Activated CD8-positive, alpha-beta memory T cell treated with anti-CD3 and anti-CD28 coated beads for 4 hours (primary cell): ENCODE results near the gene MRPL33.

Source experiments
- DNase-seq, 2 donors: peaks; one replicate each; pipeline ENCODE4 v3.0.0-alpha.2; 2020; ENCODE audit warnings: low read depth in 2 of 2

The MRPL33 gene

GRCh38 chr2:27776696-27777095 lies 5.2 kb downstream of the MRPL33 start:
- DNase-seq, result no peak

DNA sequence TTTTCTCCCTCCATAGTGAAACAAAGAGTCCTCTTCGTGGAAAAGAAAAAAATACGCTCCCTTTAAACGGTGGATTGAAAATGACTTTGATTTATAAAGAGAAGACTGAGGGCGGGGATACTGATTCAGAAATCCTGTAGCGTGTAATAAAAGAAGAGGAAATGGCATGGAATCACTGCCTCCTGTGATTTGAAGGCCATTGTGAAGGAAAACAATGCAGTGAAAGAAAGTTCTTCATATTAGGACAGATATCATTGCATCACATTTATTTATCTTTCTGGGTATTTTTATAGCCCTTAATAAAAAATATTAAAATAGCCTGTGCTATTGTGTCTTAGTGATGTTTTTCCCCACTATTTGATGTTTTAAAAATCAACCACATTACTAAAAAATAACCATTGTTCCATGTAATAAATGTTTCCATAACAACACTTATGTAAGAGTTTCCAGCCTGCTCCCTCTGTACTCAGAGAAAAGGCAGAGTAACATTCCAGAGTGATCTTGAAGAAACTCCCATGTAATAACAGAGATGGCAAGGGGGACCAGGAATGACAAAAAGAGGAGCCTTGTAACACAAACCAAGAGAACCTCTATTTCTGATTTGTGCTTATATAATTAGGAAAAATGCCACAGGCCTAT lies 8.0 kb downstream of the MRPL33 start:
- DNase-seq, result no peak

GRCh38 chr2:27781496-27781895 lies 10.0 kb downstream of the MRPL33 start:
- DNase-seq, result no peak

GRCh38 chr2:27782701-27783100 lies 11.2 kb downstream of the MRPL33 start:
- DNase-seq, result no peak

DNA sequence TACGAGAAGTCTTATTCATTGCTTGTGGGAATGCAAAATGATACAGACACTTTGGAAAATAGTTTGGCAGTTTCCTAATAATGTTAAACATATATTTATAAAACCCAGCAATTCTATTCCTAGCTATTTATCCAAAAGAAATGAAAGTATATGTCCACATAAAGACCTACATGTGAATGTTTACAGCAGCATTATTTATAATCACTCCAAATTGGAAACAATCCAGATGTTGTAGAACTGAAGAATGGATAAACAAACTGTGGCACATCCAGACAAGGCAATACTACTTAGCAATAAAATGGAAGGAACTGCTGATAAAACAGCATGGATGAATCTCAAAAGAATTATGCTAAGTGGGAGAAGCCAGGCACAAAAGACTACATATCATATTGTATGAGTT lies 19.3 kb downstream of the MRPL33 start:
- DNase-seq, result no peak

DNA sequence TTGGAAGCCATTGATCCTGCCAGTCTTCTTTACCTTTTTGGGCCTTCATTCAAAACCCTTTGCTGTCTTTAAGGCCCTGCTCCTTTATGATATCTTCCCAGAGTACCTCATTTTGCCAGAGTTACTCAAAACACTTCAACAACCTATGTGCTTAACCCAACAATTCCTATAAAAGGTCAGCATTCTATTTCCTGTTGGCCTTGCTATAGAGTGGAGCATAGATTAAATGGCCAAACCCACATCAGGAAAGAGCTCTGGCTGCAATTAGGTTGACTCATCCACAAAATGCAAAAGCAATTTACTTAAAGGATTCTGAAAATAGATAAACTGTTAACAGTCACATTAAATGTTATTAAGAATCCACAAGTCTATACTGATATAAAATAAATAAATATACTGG lies 21.2 kb downstream of the MRPL33 start:
- DNase-seq, result no peak

- DNase-seq, result no peak
Measured at GRCh38 chr2:27795093-27795834, 23.7 kb downstream of the MRPL33 start.

DNA sequence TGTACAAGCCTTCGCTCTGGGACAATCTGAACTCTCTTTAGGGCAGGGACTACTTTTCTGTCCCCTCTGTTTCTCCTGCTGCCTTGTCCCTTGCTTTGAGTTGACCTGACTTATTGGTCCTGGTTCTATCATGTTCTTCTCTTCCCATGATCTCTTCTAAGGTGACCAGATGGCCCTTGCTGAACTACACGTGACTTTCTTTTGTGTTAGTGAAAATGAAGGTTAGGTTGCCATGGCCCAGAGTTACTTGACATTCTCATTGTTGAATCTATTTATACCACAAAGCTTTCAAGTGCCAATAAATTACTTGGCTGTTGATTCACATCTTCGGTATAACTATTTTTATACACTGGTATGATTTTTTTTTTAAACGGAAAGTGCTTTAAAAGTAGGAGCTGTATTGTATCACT lies 24.4 kb downstream of the MRPL33 start:
- no peak for DNase-seq

DNA sequence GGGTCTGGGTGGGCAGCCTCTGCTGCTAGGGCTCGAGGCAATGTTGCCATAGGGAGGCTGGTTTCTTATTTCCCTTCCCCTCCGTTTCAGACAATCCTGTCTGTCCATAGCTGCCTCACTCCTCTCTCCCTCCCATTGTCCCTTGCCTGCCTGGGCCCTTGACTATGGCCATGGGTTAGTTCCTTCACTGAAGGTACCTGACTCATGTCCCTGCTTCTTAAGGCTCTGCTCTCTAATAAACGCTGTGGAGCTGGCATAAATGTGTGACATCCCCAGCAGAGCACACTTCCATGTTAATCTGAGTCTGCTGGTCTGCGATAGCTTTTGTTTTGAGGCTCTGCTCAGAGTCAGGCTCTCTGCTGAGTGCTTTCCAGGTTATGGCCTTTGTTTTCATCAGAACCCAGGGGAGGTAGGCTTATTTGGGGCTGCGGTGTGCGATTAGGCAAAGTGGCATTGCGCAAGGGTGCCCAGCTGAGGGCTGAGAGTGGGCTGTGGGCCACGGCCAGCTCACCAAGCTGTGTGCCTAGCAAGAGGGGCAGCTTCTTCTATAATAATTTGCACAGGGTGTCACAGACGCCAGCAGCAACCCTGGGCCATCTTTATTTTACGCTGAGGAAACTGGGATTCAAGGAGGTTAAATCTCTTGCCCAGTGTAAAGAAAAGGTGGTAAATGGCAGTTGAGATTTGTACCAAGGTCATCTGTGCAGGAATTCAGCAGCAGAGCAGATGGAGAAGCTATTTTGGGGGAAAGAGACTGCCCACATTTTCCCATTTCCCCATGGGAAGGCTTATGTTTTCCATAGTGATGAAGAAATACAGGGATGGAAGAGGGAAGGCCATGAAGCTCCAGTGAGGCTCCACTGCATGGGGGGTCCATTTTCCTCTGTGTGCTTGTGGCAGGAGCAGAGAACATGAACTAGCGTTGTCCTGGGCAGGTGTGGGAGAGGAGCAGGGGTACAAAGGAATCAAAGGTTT lies 25.6 kb downstream of the MRPL33 start:
- DNase-seq, result no peak

DNA sequence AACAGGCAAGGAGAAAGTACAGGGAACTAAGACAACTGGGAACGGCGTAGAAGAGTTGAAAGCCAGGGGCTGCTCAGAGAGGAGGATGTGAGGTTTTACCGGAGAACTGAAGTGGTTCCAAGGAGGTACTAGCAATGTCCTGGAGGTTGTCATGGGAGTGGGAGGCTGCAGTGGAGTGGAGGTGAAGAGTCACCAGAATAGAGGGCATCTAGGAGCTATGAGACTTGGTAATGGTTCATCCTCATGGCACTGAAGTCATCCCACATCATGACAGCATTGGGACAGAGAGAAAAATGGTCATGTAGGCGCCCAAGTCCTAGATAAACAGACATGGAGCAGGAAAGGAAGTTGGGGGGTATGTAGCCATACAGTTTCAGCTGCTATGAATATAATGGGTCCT lies 26.3 kb downstream of the MRPL33 start:
- DNase-seq, result no peak

DNA sequence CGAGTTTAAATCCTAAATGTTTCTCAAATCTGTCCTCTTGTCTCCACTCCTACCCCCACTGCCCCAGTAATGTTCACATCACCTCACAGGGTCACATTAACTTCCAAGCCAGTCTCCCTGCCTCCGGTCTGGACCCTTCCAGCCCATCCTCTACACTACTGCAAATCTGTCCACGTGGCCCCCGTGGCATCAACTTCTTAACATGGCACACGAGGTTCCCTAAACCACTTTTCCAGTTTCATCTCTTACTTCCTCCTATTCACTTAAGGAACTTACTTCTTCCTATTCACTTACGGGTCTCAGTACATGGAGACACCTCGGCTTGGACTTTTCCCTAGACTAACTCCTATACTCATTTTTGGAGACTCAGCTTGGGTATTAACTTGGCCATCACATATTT lies 27.0 kb downstream of the MRPL33 start:
- no peak for DNase-seq

DNA sequence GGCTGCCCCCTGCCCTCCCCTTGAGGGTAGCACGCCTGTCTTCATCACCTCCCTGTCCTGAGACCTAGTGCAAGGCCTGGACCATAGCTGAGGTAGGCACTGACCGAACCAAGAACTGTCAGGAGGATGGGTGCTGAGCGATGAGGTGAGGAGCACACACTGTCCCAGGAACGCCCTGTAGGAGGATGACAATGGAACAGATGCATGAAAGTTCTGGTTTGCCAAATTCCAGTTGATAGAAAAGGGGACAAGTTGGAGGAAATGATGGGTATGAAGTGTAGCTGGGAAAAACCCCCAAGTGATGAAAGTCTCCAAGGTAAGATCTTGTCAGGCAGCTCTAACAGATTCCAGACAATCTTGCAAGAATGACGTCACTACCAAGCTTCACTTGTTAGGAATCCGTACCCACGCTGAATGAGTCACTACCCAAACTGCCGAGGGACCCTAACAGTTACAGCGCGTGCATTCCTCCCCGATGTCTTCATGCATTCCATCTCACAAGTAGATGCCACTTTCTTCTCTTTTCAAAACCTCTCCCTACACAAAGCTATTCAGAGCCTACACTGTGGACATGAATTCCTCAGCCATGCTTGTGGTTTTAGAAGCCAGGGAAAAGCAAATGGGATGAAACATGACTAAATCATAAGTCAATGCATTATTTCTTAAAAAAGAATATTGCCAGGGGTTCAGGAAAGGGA lies 27.6 kb downstream of the MRPL33 start:
- DNase-seq, result no peak

GRCh38 chr2:27799646-27800010 lies 28.1 kb downstream of the MRPL33 start:
- no peak for DNase-seq

DNA sequence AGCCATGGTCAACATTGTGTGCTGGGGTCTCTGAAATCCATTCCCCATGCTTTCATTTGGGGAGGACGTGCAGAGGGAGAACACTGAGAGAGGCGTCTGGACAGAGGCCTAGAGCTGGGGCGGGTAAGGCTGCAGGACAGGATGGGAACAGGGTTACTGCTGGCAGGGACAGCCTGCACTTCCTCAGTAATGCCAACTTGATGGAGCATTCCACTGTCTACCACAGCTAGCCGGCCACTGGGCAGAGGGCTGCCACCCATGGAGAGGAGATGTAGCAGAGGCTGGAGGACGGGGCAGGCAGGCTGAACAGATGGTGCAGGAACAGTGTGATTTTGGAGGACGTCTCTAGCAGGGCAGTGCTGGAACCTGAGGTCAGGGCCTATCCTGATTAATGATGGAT lies 29.3 kb downstream of the MRPL33 start:
- DNase-seq, result no peak

DNA sequence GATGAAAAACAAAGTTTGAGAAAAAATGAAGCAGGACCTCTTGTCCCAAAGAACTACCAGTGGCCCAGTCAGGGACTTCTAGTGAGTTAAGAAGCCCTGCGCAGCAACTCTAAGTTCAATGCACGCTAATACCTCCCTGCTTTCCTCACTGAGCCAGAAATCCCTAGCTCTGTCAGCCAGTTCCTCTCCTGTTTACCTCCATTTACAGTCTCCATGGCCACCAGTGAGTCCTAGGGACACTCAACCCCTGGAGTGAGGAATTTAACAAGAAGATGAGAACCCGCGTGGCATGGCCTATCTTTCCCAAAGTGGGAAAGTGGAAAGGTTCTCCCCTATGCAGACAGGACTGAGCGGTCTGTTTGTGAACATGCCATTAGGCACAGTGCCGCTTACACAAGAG lies 31.0 kb downstream of the MRPL33 start:
- no peak for DNase-seq

- no peak for DNase-seq
Measured at GRCh38 chr2:27803046-27803445, 31.5 kb downstream of the MRPL33 start.

- no peak for DNase-seq
Measured at GRCh38 chr2:27804146-27804545, 32.6 kb downstream of the MRPL33 start.

- no peak for DNase-seq
Measured at GRCh38 chr2:27805180-27805579, 33.7 kb downstream of the MRPL33 start.

DNA sequence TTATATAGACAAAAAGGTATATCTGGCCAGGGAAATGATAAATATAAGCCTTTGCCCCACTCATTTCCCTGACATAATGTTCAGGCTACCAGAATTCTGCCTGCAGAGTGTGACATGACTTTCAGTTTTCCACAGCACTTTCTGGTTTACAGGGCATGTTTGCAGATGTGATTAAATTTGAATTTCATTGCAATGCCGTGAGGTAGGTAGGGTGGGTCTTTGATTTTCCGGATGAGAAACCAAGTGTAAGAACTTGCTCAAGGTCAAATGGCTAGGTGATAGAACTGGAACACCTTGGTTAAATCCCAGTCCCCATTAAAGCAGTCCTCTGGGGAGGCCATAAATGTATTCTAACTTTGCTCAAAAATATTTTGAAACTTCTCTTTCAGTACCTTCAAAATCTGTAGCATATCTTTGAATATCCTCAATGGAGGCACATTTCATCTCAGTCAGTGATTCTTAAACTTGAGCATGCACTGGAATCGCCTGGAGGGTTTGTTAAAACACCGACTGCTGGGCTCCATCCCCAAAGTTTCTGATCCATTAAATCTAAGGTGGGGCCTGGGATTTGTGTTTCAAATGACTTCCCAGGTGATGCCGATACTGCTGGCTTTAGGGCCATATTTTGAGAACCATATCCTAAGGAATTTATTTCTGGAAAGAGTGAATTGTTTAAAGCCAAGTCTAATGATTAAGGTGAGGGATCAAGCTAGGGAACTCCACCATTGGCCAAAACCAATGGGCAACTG lies 35.0 kb downstream of the MRPL33 start:
- no peak for DNase-seq

- no peak for DNase-seq
Measured at GRCh38 chr2:27807476-27807875, 36.0 kb downstream of the MRPL33 start.

GRCh38 chr2:27808418-27808817 lies 36.9 kb downstream of the MRPL33 start:
- DNase-seq, result no peak
